HG03095 (cell line): Measurements from ENCODE around the gene DUSP19.

ENCODE experiments used
- ATAC-seq: cut with Tn5 transposase; IDR thresholded peaks from one replicate; pipeline ENCODE4 v1.9.1; 2021; ENCODE audit warnings: moderate library complexity; ENCODE audit not compliant: unreplicated experiment

Gene DUSP19

GRCh38 chr2:183124222-183124956, 45.8 kb downstream of the DUSP19 start, which contains the start of gene NUP35:
Gene NUP35, plus strand, starts transcription at chr2:183124443. Its CDS starts 15 bp downstream, at chr2:183124458.
- peak; percentile 83 for ATAC-seq

- no peak for ATAC-seq
Observed at GRCh38 chr2:183124957-183125255, 46.4 kb downstream of the DUSP19 start.

- ATAC-seq = no peak
Observed at GRCh38 chr2:183125659-183126341, 47.3 kb downstream of the DUSP19 start.

GRCh38 chr2:183126635-183127034, 48.1 kb downstream of the DUSP19 start:
- no peak for ATAC-seq

GRCh38 chr2:183134016-183134415, 55.5 kb downstream of the DUSP19 start:
- ATAC-seq = no peak

- no peak for ATAC-seq
Observed at GRCh38 chr2:183148955-183149354, 70.4 kb downstream of the DUSP19 start.

GRCh38 chr2:183149489-183149888, 70.9 kb downstream of the DUSP19 start:
- no peak for ATAC-seq
